Stimulated activated CD4-positive, alpha-beta T cell treated with anti-CD3 and anti-CD28 coated beads, Interleukin-4, amount 100 ng/mL, for 24 hours (primary cell): ENCODE measurements around the gene CMTM3.
"Not testable (repeated sequence)": the region's sequence is repeated elsewhere in the genome, so short reads cannot be mapped to it uniquely, and the experiment has no call there.

Source experiments
- DNase-seq: peaks from one replicate; pipeline ENCODE4 v3.0.0-alpha.2; 2020

The CMTM3 gene

GRCh38 chr16:66637806-66638205 lies 33.3 kb downstream of the CMTM3 start:
- no peak for DNase-seq

- no peak for DNase-seq
Measured at GRCh38 chr16:66639091-66639885, 34.8 kb downstream of the CMTM3 start.

DNA sequence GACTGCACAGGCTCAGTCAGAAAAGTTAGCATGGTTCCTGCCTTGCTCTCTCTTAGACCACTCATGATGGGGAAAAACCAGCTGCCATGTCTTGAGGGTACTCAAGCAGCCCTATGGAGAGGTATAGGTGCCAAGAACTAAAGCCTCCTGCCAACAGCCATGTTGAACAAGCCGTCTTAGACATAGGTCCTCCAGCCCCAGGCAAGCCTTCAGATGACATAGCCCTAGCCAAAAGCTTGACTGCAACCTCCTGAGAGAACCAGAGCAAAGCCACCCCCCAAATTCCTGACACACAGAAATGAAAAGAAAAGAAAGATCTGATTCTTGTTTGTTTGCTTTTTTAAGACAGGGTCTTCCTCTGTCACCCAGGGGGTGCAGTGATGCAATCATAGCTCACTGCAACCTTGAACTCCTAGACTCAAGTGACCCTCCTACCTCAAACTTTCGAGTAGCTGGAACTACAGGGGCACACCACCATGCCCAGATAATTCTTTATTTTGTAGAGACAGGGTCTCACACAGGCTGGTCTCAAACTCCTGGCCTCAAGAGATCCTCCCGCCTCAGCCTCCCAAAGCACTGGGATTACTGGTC lies 36.3 kb downstream of the CMTM3 start:
- no peak for DNase-seq

GRCh38 chr16:66641387-66641786 lies 36.9 kb downstream of the CMTM3 start:
- no peak for DNase-seq

DNA sequence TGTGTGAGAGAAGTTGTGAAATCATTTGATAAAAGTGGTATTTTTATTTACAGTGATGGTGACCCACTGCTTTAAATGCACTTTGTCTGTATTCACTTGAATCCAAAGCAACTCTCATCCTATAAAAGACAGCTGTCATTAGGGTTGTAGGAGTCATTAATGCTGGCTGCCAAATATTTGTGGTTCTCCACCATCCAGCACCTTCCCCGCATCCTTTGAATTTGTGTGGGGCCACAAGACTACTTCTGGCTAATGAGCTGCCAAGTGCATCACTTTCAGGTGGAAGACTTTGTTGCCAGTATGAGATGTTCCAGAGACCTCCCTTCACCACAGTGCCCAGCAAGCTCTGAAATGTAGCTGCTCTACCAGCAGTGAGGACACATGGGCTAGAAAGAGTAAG lies 43.4 kb downstream of the CMTM3 start:
- no peak for DNase-seq

DNA sequence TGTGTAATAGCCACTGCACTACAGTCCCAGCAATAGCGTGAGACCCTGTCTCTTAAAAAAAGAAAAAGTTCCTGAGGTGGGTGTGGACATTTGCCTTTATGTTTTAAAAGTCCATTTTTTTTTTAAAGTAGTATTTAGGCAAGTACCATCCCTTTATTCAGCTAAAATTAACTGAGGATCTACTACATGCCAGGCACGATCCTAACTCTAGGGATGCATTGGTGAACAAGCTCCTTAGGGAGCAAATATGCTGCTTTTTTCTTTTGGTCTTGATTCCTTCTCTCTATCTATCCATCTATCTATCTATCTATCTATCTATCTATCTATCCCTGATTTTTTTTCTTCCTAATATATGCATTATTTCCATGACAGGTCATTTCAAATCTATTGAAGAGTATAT lies 44.7 kb downstream of the CMTM3 start:
- no peak for DNase-seq

GRCh38 chr16:66649636-66650205 lies 45.2 kb downstream of the CMTM3 start:
- no peak for DNase-seq

- DNase-seq, result peak; percentile 81
Measured at GRCh38 chr16:66650707-66651473, 46.4 kb downstream of the CMTM3 start.

GRCh38 chr16:66651474-66651765 lies 46.9 kb downstream of the CMTM3 start:
- no peak for DNase-seq

GRCh38 chr16:66651965-66652364 lies 47.5 kb downstream of the CMTM3 start:
- DNase-seq, result no peak

DNA sequence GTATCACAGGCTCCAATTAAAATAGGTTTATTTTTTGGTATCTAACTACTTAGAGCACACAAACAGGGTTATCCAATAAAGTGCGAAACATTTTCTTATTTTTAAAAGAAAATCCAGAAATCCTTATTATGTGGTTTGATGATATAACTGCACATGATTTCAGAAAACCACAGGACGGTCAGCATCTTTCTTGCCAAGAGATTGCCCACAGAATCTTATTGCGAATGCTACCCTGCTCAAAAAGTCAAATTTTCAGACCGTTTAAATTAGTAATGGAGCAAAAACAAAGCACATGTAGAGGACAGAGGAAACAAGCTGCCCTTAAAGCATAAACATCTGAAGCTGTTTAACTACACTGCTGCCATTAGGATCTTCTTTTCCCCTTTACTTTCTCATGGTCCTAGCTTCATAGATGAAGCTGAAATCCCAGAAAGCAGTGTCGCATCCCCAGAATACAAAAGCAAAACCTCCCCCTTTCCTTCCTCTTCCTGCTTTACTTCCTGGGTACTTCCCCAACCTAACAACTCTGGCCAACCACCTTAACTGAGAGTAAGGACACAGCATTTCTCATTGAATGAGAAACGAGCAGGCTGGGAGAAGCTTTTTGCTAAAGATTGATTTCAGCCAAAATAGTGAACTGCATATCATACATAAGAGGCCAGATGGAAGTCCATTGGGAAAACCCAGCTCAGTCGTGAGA lies 48.3 kb downstream of the CMTM3 start:
- no peak for DNase-seq

GRCh38 chr16:66653581-66654350 lies 49.3 kb downstream of the CMTM3 start:
- no peak for DNase-seq

DNA sequence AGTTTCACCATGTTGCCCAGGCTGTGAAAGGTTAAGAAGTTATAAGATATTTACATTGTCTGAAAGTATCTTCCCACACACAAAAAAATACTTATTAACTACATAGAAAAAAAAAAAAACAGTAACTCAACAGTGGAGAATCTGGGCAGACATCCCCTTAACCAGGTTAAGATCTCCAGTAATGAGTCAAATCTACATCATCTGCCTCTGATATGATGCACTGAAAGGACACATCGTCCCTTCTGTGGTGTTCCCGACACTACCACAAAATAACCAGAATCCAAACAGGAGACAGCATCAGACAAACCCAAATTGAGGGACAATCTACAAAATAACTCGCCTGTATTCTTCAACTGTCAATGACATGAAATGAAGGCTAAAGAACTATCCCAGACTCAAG lies 52.0 kb downstream of the CMTM3 start:
- no peak for DNase-seq

GRCh38 chr16:66658143-66658859 lies 53.8 kb downstream of the CMTM3 start:
- no peak for DNase-seq

GRCh38 chr16:66658860-66659190 lies 54.3 kb downstream of the CMTM3 start:
- no peak for DNase-seq

DNA sequence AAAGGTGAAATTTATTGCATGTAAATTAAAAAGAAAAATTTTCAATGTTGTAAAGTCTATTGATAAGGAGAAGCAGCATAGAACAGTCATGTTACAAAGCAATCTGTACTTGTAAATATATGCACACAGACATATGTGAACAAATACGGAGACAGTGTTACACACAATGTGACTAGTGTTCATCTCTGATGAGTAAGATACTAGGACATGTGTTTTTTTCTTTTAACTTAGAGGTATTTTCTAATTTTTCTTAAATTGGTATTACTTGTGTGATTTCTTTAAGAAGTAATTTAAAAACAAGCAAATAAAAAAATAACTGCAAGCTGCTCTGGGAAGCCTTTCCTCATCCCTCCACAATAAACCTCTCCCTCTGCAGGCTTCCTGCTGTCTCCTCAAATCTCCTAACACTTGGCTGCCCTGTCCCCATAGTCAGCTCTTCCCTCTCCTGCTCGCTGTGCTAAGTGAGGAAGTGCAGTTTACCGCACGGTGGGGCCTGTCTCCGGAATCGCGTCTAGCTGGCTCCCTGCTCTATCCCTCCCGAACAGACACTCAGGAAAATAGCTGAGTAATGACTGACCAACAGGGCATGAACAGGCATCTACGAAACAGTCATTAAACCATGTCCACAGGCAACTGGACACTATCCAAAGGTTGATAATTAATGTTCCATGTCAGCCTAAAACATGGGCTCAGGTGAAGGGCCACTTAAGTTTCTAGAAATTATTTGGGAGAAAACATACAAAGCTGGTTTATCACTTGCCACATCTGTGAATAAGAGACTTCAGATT lies 56.1 kb downstream of the CMTM3 start:
- no peak for DNase-seq

GRCh38 chr16:66661210-66661560 lies 56.7 kb downstream of the CMTM3 start:
- DNase-seq, result no peak

DNA sequence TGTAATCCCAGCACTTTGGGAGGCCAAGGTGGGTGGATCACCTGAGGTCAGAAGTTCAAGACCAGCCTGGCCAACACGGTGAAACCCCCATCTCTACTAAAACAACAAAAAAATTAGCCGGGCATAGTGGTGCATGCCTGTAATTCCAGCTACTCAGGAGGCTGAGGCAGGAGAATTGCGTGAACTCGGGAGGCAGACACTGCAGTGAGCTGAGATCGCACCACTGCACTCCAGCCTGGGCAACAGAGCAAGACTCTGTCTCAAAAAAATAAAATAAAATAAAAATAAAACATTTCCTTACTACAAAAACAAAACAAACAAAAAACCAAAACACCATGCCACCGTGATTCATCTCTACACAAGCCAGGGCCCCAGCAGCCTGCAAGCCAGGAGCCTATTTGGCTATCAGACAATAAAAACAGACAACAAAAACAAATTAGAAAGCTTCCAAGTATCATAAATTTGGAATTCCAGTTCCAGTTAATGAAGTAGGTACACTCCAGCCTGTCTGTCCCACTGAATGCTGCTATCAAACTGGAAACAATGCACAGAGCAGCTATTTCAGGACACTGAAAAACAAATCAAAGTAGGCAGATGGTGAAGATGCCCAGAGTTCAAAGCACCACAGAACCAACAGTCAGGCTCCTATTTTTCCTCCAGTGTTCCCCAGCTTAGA lies 57.3 kb downstream of the CMTM3 start:
- DNase-seq, result not testable (repeated sequence)

GRCh38 chr16:66662445-66663194 lies 58.1 kb downstream of the CMTM3 start:
- DNase-seq, result no peak
